HepG2 (cell line): Measurements from ENCODE around the gene CCDC183. TPM values are rescaled to one million over a fixed set of nuclear protein-coding genes. Genes with fewer than 3 reads are reported as not detected.

Source experiments
- KLF15 ChIP-seq: sonication (generic); formaldehyde crosslinking; IDR thresholded peaks from 2 replicates; pipeline ENCODE4 v1.8.1; 2023; ENCODE audit warnings: borderline replicate concordance, mild to moderate bottlenecking, inconsistent platforms, missing genetic modification reagents, mixed read lengths
- SNAI1 ChIP-seq: sonication (generic); formaldehyde crosslinking; IDR thresholded peaks from 2 replicates; pipeline ENCODE4 v1.5.0; 2020; ENCODE audit warnings: mild to moderate bottlenecking, missing genetic modification reagents, borderline replicate concordance
- ZBTB8A ChIP-seq: sonication (generic); formaldehyde crosslinking; IDR thresholded peaks from 2 replicates; pipeline ENCODE4 v1.4.0; 2020; ENCODE audit warnings: mild to moderate bottlenecking, low read depth, missing genetic modification reagents, borderline replicate concordance
- ZNF280B ChIP-seq: sonication (generic); formaldehyde crosslinking; IDR thresholded peaks from 2 replicates; pipeline ENCODE4 v1.5.0; 2020; ENCODE audit warnings: missing genetic modification reagents, mild to moderate bottlenecking, borderline replicate concordance
- ZNF672 ChIP-seq: sonication (generic); formaldehyde crosslinking; IDR thresholded peaks from 2 replicates; pipeline ENCODE4 v1.8.1; 2022; ENCODE audit warnings: missing genetic modification reagents
- ZNF776 ChIP-seq: sonication (generic); formaldehyde crosslinking; IDR thresholded peaks from 2 replicates; pipeline ENCODE4 v1.4.0; 2020; ENCODE audit warnings: mild to moderate bottlenecking, missing genetic modification reagents
- polyA plus RNA-seq, 8 experiments: library from polyadenylated mRNA; depleted of rRNA in 3 of 8; stranded (reverse) in 7 of 8; unstranded in 1 of 8; fragments of >200 nt; fragmentation: Illumina TruSeq in 4 of 8; extraction: Trizol in 4 of 8; gene quantifications; 2 replicates each; pipeline versions ENCODE4 v1.2.1 to v1.2.3, GENCODE V29; 2011 to 2016; ENCODE audit warnings: low read depth in 4 of 8, missing spikeins in 1 of 8, mixed read lengths in 1 of 8; ENCODE audit not compliant: insufficient read depth in 1 of 8
- total RNA-seq, 5 experiments: library from RNA; depleted of rRNA; stranded (reverse); fragments of >200 nt; fragmentation: Illumina TruSeq; extraction: Trizol; gene quantifications; 2 replicates each; pipeline ENCODE4 v1.2.3, GENCODE V29; 2016; ENCODE audit warnings: low read depth in 1 of 5
- TF ChIP-seq, protein P1 (sequence below): sonication (generic); formaldehyde crosslinking; IDR thresholded peaks from 2 replicates; pipeline ENCODE4 v1.8.1; 2023; ENCODE audit warnings: mild to moderate bottlenecking, missing genetic modification reagents, borderline replicate concordance
- TF ChIP-seq, protein P2 (sequence below): sonication (generic); formaldehyde crosslinking; IDR thresholded peaks from 2 replicates; pipeline ENCODE4 v1.5.0; 2020; ENCODE audit warnings: mild to moderate bottlenecking, missing genetic modification reagents, borderline replicate concordance

Gene CCDC183
- total and polyA plus RNA-seq, 2 of the 13 experiments (the other 11 are each of a cell fraction or from before 2014, with no cell fraction given): 5.0 to 66.4 TPM

DNA sequence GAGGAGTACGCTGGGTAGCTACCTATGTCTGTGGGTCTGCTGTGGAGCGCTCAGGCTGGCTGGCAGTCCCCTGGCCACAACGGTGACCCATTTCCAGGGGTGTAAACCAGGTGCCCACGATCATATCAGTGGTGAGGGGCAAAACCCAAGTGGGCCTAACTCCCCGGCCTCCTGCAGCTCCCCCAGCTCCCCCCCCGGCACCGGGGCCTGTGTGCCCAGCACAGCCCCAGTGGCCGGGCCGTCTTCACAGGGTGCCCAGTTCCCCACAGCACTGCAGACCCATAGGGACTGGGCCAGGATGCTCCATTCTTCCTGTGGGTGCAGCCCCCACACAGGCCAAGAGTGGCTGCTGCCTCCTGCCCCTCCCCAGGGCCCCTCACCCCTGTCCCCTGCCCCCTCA is 37.1 kb upstream of the CCDC183 start (continued):
- no peak for TF ChIP-seq ZNF280B (CRISPR knock-in tag)
- no peak for TF ChIP-seq ZNF776
- TF ChIP-seq ZNF672 (CRISPR knock-in tag): no peak
- TF ChIP-seq, protein P1, sequence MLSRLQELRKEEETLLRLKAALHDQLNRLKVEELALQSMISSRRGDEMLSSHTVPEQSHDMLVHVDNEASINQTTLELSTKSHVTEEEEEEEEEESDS (CRISPR knock-in tag): no peak
- no peak for TF ChIP-seq ZBTB8A (CRISPR knock-in tag)
- TF ChIP-seq, protein P2, sequence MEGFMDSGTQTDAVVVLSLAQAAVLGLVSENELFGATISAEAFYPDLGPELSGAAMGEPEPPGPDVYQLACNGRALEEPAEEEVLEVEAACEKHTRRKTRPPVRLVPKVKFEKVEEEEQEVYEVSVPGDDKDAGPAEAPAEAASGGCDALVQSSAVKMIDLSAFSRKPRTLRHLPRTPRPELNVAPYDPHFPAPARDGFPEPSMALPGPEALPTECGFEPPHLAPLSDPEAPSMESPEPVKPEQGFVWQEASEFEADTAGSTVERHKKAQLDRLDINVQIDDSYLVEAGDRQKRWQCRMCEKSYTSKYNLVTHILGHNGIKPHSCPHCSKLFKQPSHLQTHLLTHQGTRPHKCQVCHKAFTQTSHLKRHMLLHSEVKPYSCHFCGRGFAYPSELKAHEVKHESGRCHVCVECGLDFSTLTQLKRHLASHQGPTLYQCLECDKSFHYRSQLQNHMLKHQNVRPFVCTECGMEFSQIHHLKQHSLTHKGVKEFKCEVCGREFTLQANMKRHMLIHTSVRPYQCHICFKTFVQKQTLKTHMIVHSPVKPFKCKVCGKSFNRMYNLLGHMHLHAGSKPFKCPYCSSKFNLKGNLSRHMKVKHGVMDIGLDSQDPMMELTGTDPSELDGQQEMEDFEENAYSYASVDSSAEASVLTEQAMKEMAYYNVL (CRISPR knock-in tag): no peak
- no peak for TF ChIP-seq SNAI1 (CRISPR knock-in tag)
- no peak for TF ChIP-seq KLF15 (CRISPR knock-in tag)
